GF-D8 (cell line): Measurements from ENCODE around the gene TRIM38.

Experiments
- DNase-seq: peaks from one replicate; lab custom pipeline; 2025; lab: John Stamatoyannopoulos, UW

Gene TRIM38

GRCh38 chr6:26026833-26027490 is 64.4 kb downstream of the TRIM38 start:
- peak; percentile 89 for DNase-seq

GRCh38 chr6:26027491-26028211 is 65.0 kb downstream of the TRIM38 start:
- no peak for DNase-seq

GRCh38 chr6:26028212-26028745 is 65.7 kb downstream of the TRIM38 start:
- no peak for DNase-seq

- no peak for DNase-seq
Measured at GRCh38 chr6:26028746-26029569, 66.4 kb downstream of the TRIM38 start.

- no peak for DNase-seq
Measured at GRCh38 chr6:26029570-26029856, 66.9 kb downstream of the TRIM38 start.

- DNase-seq = no peak
Measured at GRCh38 chr6:26029857-26030653, 67.5 kb downstream of the TRIM38 start.

GRCh38 chr6:26030716-26031115 is 68.1 kb downstream of the TRIM38 start:
- DNase-seq = no peak

- DNase-seq = no peak
Measured at GRCh38 chr6:26031151-26031594, 68.6 kb downstream of the TRIM38 start.

- DNase-seq = peak; percentile 96
Measured at GRCh38 chr6:26031595-26032339, 69.2 kb downstream of the TRIM38 start.

GRCh38 chr6:26032340-26033084 is 69.9 kb downstream of the TRIM38 start:
- peak; percentile 34 for DNase-seq

GRCh38 chr6:26033085-26033940 is 70.7 kb downstream of the TRIM38 start:
- DNase-seq = peak; percentile 91

- no peak for DNase-seq
Measured at GRCh38 chr6:26033941-26034354, 71.3 kb downstream of the TRIM38 start.

- DNase-seq = no peak
Measured at GRCh38 chr6:26034905-26035304, 72.3 kb downstream of the TRIM38 start.
